ENCODE data around the gene HECTD4.
"Not testable (repeated sequence)": the region's sequence is repeated elsewhere in the genome, so short reads cannot be mapped to it uniquely, and the experiment has no call there.

The HECTD4 gene

GRCh38 chr12:112406519-112407488 lies 24.6 kb upstream of the HECTD4 start:
- DNase-seq: no peak

- no peak for DNase-seq
Measured at GRCh38 chr12:112401903-112402498, 19.8 kb upstream of the HECTD4 start.

- no peak for DNase-seq
Measured at GRCh38 chr12:112401054-112401453, 18.8 kb upstream of the HECTD4 start.

GRCh38 chr12:112393328-112393727 lies 11.1 kb upstream of the HECTD4 start:
- DNase-seq: no peak

- not testable (repeated sequence) for DNase-seq
Measured at GRCh38 chr12:112389922-112390654, 7.9 kb upstream of the HECTD4 start.

- no peak for DNase-seq
Measured at GRCh38 chr12:112389228-112389627, 7.0 kb upstream of the HECTD4 start.

- DNase-seq: no peak
Measured at GRCh38 chr12:112386726-112387125, 4.5 kb upstream of the HECTD4 start.

GRCh38 chr12:112382866-112383265 lies 635 bp upstream of the HECTD4 start:
- DNase-seq: no peak

GRCh38 chr12:112381406-112381882 lies 787 bp downstream of the HECTD4 start:
- peak; percentile 38 to 42 for DNase-seq

- DNase-seq: peak in 1 of 2 donors; percentile 11
Measured at GRCh38 chr12:112380663-112381405, 1.4 kb downstream of the HECTD4 start.

GRCh38 chr12:112375105-112375504 lies 7.1 kb downstream of the HECTD4 start:
- no peak for DNase-seq

- DNase-seq: no peak
Measured at GRCh38 chr12:112374166-112374740, 8.0 kb downstream of the HECTD4 start.

- DNase-seq: no peak
Measured at GRCh38 chr12:112370868-112371510, 11.2 kb downstream of the HECTD4 start.

GRCh38 chr12:112370199-112370598 lies 12.0 kb downstream of the HECTD4 start:
- DNase-seq: no peak

GRCh38 chr12:112368856-112369255 lies 13.4 kb downstream of the HECTD4 start:
- no peak for DNase-seq

GRCh38 chr12:112367965-112368364 lies 14.3 kb downstream of the HECTD4 start:
- DNase-seq: no peak

- no peak for DNase-seq
Measured at GRCh38 chr12:112362310-112362709, 19.9 kb downstream of the HECTD4 start.

GRCh38 chr12:112361271-112361670 lies 21.0 kb downstream of the HECTD4 start:
- no peak for DNase-seq

GRCh38 chr12:112359290-112359689 lies 22.9 kb downstream of the HECTD4 start:
- DNase-seq: no peak

- no peak for DNase-seq
Measured at GRCh38 chr12:112357214-112357613, 25.0 kb downstream of the HECTD4 start.

- no peak for DNase-seq
Measured at GRCh38 chr12:112354399-112354798, 27.8 kb downstream of the HECTD4 start.

- DNase-seq: no peak
Measured at GRCh38 chr12:112353393-112353792, 28.8 kb downstream of the HECTD4 start.
